Body of pancreas (tissue), 4 donors: ENCODE results near the gene IL18.

Experiments
- CTCF ChIP-seq, 7 experiments: fragments of 450-650 bp in 4 of 7; fragments of 200-600 bp in 3 of 7; sonication (generic) in 3 of 7; IDR thresholded peaks; one replicate each; pipeline ENCODE4 v1.5.1; 2016 to 2019; ENCODE audit warnings: antibody characterized with exemption in 7 of 7
- POLR2A ChIP-seq, 3 donors: fragments of 450-650 bp; IDR thresholded peaks; one replicate each; pipeline ENCODE4 v1.6.1; 2016; ENCODE audit warnings: antibody characterized with exemption in 3 of 3, mild to moderate bottlenecking in 2 of 3

- no peak for TF ChIP-seq CTCF (IDR thresholded peaks at IDR 0.05)
- no peak for TF ChIP-seq POLR2A (IDR thresholded peaks at IDR 0.05)
Observed at GRCh38 chr11:112200252-112200651, 36.4 kb upstream of the IL18 start.
